HEK293 (cell line): ENCODE data around the gene DDX17.

Experiments used
- MZF1 ChIP-seq: fragments of 450-650 bp; formaldehyde crosslinking; IDR thresholded peaks from 2 replicates; pipeline ENCODE4 v1.5.1; 2017; ENCODE audit warnings: missing biosample characterization, missing genetic modification characterization, borderline replicate concordance
- ZNF777 ChIP-seq: fragments of 450-650 bp; formaldehyde crosslinking; IDR thresholded peaks from 2 replicates; pipeline ENCODE4 v1.5.1; 2017; ENCODE audit warnings: missing biosample characterization, missing genetic modification characterization, borderline replicate concordance
- ZNF785 ChIP-seq: fragments of 450-650 bp; formaldehyde crosslinking; IDR thresholded peaks from 2 replicates; pipeline ENCODE4 v1.5.1; 2016; ENCODE audit warnings: missing biosample characterization, missing genetic modification characterization
- TF ChIP-seq, protein P1 (sequence below): fragments of 450-650 bp; formaldehyde crosslinking; IDR thresholded peaks from 2 replicates; pipeline ENCODE4 v1.5.1; 2016; ENCODE audit warnings: missing biosample characterization, missing genetic modification characterization

- TF ChIP-seq ZNF777 (tag by site-specific recombination) (no peak), ZNF785 (tag by site-specific recombination) (no peak), MZF1 (no peak)
- TF ChIP-seq, protein P1, sequence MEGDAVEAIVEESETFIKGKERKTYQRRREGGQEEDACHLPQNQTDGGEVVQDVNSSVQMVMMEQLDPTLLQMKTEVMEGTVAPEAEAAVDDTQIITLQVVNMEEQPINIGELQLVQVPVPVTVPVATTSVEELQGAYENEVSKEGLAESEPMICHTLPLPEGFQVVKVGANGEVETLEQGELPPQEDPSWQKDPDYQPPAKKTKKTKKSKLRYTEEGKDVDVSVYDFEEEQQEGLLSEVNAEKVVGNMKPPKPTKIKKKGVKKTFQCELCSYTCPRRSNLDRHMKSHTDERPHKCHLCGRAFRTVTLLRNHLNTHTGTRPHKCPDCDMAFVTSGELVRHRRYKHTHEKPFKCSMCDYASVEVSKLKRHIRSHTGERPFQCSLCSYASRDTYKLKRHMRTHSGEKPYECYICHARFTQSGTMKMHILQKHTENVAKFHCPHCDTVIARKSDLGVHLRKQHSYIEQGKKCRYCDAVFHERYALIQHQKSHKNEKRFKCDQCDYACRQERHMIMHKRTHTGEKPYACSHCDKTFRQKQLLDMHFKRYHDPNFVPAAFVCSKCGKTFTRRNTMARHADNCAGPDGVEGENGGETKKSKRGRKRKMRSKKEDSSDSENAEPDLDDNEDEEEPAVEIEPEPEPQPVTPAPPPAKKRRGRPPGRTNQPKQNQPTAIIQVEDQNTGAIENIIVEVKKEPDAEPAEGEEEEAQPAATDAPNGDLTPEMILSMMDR, result no peak
These were observed 57.0 kb downstream of the DDX17 start for GRCh38 chr22:38448945-38449745.
